Activated CD4-positive, alpha-beta T cell treated with anti-CD3 and anti-CD28 coated beads, Interleukin-2, amount 50 U/mL, for 48 hours (primary cell): ENCODE measurements around the gene KIF3C.
"Not testable (repeated sequence)": the region's sequence is repeated elsewhere in the genome, so short reads cannot be mapped to it uniquely, and the experiment has no call there.

Source experiments
- DNase-seq, 2 experiments: peaks; one replicate each; pipeline ENCODE4 v3.0.0-alpha.2; 2020

The KIF3C gene

DNA sequence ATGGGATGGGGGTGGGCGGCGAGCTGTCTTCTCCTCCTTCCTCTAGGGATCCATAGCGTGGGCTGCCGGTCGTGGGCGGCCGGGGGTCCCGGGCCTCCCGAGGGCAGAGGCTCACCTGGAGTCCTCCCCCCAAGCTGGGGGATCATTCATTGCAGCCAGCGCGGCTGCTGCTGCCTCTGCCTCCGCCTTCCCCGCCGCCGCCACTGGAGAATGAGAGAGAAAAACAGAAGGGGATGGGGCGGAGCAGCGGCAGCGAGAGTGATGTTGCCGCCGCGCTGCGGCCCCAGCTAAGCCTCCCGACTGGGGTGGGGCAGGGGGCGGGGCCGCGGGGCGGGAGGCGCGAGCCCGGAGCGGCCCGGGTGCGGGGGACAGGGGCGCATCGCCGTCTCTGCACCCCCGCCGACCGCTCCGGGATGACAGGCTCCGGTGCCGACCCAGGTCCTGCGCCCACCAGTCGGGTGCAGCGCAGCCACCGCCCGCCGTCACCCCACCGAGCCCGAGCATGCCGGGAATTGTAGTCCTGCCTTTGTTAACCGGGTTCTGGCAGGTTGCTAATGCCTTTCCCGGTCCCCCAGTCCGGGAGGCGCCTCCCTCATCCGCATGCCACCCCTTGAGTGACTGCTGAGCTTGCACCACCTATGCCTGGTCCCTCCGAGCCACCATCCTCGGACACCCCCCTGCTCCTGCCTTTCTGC lies at the start of gene KIF3C:
TSS of gene KIF3C (minus strand) at position 225 of the 695 bp plus-strand sequence. CDS start 580 bp downstream, outside the sequence.
- DNase-seq, result peak; percentile 71 to 77

DNA sequence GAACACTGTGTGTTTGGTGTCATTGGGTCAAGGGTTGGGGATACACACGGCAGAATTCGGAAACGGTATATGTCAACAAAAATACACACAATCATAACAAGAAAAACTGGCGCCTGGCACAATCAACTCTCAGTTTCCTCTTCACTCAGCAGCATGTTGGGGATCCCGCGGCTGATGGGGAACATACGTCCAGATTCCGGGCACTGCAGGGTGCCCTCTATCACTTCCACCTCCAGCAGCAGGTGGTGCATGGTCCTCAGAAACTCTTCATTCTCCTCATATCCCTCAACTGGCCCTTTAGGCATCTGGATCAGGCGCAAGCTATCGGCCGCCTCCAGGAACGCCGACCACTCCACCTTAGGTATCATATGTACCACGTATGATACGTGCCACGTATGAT lies 45.8 kb upstream of the KIF3C start:
- DNase-seq, result not testable (repeated sequence)

DNA sequence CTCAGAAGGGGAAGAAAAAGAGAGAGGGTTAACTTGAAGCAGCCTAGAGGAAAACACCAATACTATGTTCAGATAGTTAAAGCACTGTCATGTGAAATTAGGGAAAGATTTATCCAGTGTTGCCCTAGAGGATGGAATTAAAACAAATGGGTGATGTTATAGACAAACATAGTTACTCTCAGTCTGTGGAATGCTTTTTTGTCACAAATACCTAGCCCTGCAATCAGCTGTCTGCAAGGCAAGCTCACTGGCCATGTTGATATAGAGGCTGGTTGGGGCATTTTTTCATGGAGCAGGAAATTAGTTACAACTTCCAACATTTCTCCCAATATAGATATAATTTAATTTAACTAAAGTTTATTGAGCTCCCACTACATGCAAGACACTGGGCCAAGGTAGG lies 43.2 kb upstream of the KIF3C start:
- DNase-seq, result no peak

DNA sequence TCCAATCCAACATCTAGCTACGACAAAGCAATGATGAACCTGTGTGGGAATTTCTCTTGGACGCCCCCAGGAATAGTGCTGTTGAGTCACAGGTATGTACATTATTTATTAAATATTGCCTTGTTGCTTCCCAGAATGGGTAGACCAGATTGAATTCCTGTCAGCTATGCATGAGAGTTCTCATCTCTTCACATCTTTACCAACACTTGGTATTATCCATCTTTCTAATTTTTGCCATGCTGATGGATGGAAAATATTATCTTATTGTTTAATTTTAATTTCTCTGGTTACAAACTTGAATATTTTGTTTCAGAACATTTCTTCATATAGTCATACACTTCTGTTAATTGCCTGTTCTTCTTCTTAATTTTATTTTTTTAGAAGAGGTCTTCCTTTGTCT lies 42.0 kb upstream of the KIF3C start:
- DNase-seq, result no peak

DNA sequence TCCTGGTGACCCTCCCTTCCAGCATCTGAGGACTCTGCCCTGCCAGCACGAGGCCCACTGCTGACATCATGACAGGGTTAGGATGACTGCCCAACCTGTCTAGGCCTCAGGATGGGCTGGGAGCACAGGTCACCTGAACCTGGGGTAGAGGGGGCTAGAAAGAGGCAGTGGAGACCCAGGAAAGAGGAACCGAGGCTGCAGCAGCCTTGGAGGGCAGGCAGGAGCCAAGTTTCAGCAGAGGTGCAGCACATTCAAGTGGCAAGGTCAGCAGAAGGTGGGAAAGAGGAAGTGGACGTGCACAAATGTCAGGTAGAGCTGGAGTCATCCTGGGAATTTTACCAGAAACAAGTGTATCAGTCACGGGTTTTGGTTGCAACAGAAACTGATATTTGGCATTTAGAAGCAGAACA lies 37.9 kb upstream of the KIF3C start:
- DNase-seq, result no peak

DNA sequence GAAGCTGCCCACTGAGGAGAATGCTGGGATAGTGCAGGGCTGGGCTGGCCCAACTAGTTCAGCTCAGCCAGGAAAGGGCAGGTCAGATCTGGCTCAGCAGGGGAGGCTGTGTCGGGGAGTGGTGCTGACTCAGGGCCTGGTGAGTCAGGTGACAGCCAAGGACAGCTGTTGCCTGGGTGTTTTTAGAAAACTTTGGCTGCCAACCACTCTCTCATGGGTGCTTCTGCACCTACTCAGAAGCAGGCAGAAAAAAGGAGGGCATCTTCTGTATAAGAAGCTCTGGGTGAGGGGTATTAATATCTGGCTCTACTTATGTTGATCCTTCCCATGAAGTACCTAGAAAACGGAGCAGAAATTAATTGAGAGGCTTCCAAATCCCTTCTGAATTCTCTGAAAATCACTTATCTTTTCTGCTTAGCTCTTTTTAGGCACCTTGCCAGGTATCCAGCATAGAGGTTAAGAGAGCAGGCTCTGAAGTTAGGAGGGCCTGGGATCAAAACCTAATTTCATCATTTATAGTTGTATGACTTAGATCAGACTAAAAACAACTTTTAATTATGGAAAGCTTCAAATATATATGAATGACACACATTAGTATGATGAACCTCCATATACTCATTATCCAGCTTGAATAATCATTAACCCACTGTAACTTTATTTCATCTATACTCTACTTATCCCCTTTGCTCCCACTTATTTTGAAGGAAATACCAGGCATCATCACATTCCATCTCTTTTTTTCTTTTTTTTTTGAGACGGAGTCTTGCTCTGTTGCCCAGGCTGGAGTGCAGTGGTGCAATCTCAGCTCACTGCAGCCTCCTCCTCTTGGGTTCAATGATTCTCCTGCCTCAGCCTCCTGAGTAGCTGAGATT lies 36.1 kb upstream of the KIF3C start:
- DNase-seq, result peak; percentile 30 to 34

DNA sequence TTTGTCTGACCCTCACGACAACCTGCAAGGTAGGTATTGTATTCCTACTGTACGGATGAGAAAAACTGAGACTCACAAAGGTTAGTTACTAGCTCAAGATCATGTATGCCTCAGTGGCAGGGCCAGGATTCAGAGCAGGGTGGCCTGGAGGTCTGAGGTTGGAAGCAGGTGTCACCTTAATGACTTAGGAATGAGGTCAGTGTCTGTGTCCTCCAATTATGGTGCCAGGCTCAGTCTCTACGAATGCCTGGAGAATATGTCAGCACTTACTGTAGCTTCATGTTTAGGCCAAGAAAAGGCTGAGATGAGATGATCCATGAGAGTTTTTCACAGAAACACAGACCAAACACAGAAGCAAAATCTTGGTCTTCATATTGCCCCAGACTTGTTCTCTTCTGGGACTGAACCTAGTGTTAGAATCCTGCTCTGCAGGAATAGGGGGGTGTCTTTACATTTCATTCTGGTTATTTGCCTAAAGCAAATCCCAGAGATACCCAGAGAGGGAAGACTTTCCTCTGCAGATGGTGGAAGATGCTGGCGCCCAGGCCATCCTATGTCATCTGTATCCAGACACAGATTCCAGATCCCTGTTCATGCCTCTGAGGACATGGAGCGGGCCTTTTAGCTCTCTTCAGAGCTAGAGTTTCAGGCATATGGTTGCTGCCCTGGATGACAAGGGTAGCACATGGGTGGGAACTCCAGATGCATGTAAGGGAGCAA lies 35.3 kb upstream of the KIF3C start:
- DNase-seq, result no peak

DNA sequence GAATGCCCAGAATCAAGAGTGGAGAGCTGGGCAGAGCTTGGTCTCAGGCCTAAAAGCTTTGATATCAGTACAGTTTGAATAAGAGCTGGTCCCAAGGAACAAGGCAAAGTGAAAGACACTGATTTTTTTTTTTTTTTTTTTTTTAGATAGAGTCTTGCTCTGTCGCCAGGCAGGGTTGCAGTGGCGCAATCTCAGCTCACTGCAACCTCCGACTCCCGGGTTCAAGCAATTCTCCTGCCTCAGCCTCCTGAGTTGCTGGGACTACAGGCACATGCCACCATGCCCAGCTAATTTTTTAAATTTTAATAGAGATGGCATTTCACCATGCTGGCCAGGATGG lies 34.4 kb upstream of the KIF3C start:
- DNase-seq, result not testable (repeated sequence)

DNA sequence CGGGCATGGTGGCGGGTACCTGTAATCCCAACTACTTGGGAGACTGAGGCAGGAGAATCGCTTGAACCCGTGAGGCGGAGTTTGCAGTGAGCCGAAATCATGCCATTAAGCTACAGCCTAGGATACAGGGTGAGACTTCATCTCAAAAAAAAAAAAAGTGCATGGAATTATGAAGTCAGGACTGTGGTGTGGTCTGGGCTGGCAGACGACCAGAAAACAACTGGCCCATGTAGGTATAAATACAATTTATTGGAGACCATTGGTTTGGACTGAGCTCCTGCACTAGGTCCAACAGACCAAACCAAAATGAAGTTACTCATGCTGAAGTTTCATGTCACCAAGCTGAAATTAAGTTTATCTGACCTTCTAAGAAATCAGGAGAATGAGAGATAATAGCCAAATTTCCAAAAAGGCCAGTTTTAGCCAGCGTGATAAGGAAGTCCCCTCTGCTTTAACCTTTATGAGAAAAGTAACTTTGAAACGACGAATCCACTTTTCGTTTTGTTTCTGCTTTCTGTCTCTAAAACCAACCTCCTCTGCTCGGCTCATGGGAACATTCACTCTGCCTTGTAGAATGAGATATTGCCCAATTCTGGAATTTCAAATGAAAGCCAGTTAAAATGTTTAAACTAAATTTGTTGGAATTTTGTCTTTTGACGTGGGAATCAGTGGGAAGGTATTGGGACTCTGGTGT lies 33.9 kb upstream of the KIF3C start:
- DNase-seq, result no peak

DNA sequence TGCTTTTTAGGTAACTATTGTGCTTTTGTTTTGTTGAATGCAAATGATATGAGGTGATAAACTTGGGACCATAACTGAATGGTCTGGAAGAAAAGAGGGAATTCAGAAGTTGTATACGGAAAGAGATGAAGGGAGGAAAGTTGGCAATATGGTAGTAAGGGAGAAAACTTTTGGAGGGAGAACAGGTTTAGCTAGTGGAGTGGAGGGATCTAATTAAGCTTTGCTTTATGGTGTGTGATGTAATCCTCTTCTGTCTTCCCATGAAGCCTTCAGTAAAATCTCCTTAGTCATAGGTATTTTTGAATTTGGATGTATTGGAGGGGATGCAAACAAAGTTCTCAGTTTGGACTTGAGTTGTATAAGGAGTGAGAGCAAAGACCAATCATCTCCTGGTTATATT lies 31.4 kb upstream of the KIF3C start:
- DNase-seq, result no peak

DNA sequence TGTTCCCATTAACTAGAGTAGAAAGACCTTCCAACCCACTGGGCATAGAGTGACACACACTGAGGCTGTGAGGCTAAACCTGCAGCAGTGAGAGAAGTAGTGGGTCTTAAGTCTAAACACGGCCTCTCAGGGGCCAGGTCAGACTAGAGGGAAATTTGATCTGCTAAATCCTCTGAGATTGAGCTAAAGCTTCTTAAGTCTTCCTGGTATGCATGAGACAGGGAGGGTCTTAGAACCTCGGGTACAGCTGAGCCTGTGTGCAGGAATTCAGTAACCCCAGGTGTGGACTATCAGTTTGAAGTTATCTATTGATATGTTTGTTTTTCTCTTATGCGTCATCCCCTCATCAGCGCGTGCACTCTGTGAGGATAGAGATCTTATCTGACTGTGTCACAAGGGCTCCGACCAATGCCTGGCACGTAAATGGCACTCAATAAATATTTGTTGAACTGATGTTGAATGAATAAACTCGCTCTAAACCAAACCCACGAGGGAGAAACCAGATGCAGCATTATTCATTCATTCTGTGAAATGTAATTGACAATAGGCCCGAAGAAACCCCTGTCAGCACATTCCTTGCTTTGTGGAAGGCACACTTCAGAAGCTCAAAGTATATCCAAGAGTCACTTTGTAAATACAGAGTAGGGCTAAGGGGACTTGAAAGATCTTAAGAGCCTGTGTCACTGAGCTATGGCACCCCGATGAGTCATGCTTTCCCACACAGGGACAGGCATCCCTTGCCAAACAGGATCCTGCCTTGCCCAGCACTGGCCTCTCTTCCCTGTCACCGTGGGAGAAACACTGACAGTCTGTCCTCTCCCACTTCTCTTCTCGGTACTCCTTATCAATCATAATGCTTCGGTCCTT lies 29.9 kb upstream of the KIF3C start:
- no peak for DNase-seq

DNA sequence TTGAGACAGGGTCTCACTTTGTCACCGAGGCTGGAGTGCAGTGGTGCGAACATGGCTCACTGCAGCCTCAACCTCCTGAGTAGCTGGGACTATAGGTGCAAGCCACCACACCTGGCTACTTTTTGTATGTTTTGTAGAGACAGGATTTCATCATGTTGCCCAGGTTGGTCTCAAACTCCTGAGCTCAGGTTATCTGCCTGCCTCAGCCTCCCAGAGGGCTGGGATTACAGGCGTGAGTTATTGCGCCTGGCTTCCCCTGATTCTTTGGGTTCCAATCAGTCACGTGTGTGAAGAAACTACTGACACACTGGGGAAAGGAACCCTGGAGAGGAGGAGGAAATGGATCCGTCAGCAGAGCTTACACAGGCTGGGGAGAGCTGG lies 29.3 kb upstream of the KIF3C start:
- DNase-seq, result no peak

DNA sequence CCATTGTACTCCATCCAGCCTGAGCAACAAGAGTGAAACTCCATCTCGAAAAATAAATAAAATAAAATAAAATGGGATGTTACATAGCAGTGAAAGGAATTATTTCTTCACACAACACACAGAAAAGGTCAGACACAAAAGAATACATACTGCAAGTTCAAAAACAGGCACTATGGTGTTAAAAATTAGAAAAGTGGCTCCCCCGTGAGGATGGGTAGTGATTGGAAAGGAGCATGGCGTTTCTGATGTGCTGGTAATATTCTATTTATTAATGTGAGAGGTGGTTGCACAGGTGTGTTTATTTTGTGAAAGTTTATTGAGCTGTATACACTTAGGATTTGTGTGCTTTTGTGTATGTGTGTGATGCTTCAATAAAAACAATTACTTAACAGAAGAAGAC lies 28.6 kb upstream of the KIF3C start:
- no peak for DNase-seq

DNA sequence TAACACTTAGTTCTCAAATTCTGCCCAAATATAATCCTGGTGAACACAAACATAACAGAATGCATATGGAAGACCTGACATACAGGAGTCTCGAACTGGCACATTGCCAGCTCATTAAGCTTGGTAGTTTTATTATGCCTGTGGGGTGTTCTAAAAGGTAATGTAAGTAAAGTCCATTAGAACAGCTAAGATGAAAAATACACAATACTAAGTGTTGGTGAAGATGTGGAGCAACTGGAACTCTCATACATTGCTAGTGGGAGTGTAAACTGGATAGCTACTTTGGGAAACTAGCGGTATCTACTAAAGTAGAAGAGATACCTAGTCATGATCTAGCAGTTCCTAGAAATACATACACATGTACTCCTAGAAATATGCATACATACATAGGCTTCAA lies 27.3 kb upstream of the KIF3C start:
- no peak for DNase-seq

DNA sequence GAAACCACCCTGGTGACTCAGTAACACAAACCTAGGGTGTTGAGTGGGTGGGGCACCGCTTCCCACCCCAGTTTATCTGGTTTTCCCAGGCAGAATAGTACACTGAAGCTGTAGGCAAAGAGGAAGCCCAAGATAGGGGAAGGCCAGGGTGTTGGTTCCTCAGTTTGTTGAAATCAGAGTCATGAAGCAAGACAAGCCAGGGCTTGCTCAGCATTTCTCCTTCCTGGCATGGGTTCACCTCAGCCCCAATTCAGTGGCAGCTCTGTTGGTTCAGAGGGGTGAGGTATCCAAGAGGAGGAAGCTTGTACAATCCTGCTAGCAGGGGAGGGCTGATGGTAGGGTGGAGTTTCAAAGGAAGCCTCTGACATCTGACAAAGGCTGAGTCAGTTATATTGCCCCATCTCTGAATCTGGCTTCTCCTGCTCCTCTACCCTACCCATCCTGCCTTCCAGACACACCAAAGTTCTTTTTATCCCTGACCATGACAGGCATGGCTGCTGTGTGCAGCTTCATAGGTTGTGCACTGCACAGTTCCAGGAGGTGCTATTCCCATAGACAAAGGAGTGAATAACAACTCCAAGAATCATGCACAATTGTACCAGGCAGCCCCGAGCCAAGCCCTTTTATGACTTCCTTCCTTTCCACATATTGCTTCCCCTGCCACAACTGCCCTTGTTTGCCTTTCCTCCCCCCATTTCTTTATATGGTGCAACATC lies 26.7 kb upstream of the KIF3C start:
- no peak for DNase-seq

DNA sequence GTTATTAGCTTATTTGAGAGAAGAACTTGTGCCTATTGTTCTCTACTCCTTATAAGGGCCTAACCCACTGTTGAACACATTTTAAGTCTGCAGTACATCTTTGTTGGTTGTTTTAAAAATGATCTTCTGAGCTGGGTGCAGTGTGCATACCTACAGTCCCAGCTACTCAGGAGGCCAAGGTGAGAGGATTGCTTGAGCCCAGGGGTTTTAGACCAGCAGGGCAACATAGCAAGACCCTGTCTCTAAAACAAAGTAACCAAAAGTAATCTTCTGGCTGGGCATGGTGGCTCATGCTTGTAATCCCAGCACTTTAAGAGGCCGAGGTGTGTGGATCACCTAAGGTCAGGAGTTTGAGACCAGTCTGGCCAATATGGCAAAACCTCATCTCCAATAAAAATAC lies 25.8 kb upstream of the KIF3C start:
- DNase-seq, result no peak

DNA sequence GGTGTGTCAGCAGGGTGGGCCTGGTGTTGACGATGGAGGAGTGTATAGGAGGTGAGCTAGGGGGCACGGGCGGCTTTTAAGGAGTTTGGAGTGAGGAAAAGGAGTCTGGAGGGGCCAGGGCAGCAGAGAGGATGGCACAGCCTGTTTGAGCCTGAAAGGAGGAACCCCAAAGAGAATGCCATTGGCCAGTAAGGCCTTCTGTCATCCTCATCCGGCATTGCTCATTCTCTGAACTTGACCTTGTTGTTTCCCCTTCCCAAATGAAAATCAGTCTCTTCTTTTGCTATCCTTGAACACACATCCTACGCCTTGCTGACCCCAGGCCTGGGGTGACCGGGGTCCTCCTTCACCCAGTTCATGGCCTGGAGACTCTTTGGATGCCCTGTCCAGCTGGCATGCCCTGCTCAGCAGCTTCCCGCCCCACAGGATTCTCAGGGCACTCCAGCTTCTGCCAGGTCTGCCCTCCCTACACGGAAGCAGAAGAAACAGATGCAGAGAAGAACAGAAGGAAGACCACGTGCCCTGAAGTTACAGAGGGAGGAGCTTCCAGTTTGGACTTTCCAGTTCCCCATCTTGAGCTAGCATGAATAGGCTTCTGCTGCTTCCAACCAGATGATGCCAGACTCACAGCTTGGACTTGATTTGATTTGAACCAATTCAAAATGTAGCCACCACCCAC lies 20.5 kb upstream of the KIF3C start:
- DNase-seq, result no peak

DNA sequence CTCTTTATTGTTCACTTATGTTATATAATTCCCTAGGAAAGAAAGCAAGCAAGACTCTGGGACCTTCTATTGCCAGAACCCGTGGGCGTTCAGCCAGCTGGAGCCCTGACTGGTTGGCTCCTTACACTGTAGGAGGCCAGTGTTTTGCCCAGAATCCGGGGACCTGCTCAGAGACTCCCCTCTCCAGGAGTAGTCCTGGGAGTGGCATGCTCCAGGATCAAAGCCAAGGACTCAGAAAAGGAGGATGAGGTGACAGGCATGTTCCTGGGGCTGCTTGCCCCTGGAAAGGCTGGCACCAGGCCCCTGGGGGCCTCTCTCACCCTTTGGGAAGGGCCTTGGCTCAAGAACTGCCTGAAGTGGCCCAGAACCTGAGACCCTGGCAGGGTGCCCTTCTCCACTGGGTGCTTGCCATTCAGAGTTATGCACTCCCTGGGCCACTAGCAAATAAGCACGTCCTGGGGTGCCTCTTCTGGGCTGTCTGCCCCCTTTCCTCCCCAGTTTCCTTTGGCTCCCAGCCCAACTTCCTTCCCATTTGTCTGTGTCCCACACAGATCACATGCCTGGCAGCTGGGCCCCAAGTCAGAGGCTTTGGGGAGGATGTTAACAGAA lies 19.6 kb upstream of the KIF3C start:
- DNase-seq, result no peak

DNA sequence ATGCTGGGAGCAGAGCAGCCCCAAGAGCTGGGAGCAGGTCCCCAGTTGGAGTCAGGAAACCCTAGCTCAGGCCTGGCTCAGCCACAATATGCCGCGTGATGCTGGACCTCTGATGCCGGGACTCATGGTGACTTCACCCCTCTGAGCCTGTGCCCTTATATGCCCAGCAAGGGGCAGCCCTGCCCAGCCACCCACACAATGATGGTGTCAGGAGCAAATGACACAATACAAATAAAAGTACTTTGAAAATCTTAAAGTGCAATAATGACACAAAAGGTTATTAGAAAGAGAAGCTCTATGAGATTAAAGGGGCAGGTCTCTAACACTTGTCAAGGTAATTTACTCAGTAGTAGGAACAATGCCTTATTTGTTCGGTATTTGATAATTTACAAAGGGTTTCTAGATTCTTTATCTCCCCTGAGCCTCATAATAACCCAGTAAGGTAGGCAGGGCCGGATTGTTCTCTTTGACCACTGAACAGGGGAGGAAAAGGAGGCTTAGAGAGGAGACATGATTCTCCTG lies 18.3 kb upstream of the KIF3C start:
- no peak for DNase-seq

DNA sequence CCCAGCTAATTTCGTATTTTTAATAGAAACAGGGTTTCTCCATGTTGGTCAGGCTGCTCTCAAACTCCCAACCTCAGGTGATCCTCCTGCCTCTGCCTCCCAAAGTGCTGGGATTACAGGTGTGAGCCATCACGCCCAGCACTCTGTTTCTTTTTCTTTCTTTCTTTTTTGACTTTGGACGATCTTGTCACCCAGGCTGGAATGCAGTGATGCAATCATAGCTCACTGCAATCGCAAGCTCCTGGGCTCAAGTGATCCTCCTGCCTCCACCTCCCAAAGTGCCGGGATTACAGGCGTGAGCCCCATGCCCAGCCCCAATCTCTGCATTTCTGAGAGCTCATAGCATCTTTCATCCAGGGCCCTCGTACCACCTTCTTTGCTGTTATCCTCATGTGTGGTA lies 17.1 kb upstream of the KIF3C start:
- not testable (repeated sequence) for DNase-seq
